H1 (cell line): ENCODE data around the gene FIZ1. TPM values are rescaled to one million over a fixed set of nuclear protein-coding genes. Genes with fewer than 3 reads are reported as not detected.
A peak's percentile ranks its signal among the peaks of the same experiment; 100 is the strongest.

Experiments used
- E2F6 ChIP-seq: IDR thresholded peaks from 2 replicates; pipeline ENCODE4 v1.6.1; 2012; ENCODE audit warnings: inconsistent platforms
- EP300 ChIP-seq, 2 experiments: IDR thresholded peaks; 1 replicate in 1 of 2; 2 replicates in 1 of 2; pipeline ENCODE4 v1.6.1; 2011 to 2012; ENCODE audit warnings: low read depth in 2 of 2, low read length in 2 of 2, mild to moderate bottlenecking in 2 of 2, borderline replicate concordance in 1 of 2, inconsistent platforms in 1 of 2, moderate library complexity in 1 of 2
- HDAC2 ChIP-seq, 2 experiments: fragments of 300-600 bp in 1 of 2; sonication (generic) in 1 of 2; IDR thresholded peaks; 2 replicates each; pipeline ENCODE4 v1.6.1; 2011 to 2012; ENCODE audit warnings: low read depth in 2 of 2, low read length in 2 of 2, mild to moderate bottlenecking in 2 of 2, moderate library complexity in 2 of 2, borderline replicate concordance in 1 of 2, inconsistent platforms in 1 of 2
- KDM4A ChIP-seq: IDR thresholded peaks from one replicate; pipeline ENCODE4 v1.7.1; 2012; ENCODE audit warnings: low read depth, mild to moderate bottlenecking, moderate library complexity, low read length, inconsistent platforms; ENCODE audit not compliant: severe bottlenecking
- NRF1 ChIP-seq: IDR thresholded peaks from 2 replicates; pipeline ENCODE4 v1.6.1; 2011; ENCODE audit warnings: mild to moderate bottlenecking, low read depth, low read length, improper control_type of control experiment
- PHF8 ChIP-seq: fragments of 200-600 bp; sonication (generic); conservative IDR thresholded peaks from 2 replicates; pipeline ENCODE4 v1.7.1; 2012; ENCODE audit warnings: low read depth, mild to moderate bottlenecking, inconsistent platforms, low read length, moderate library complexity
- POLR2AphosphoS5 ChIP-seq: IDR thresholded peaks from 2 replicates; pipeline ENCODE4 v1.6.1; 2011; ENCODE audit warnings: low read depth, low read length
- RFX5 ChIP-seq: IDR thresholded peaks from 2 replicates; pipeline ENCODE4 v1.6.1; 2011; ENCODE audit warnings: low read depth, low read length, improper control_type of control experiment, borderline replicate concordance
- RNF2 ChIP-seq: fragments of 200-900, 300-1000 bp; sonication (generic); IDR thresholded peaks from 2 replicates; pipeline ENCODE4 v1.7.1; 2016; ENCODE audit warnings: borderline replicate concordance, low read depth, mild to moderate bottlenecking, antibody characterized with exemption, low read length; ENCODE audit not compliant: poor library complexity, severe bottlenecking; ENCODE audit errors: missing control alignments
- SRF ChIP-seq: IDR thresholded peaks from 2 replicates; pipeline ENCODE4 v1.6.1; 2011; ENCODE audit warnings: mild to moderate bottlenecking, low read depth, low read length, moderate library complexity
- TCF12 ChIP-seq: IDR thresholded peaks from 2 replicates; pipeline ENCODE4 v1.6.1; 2011; ENCODE audit warnings: low read depth, mild to moderate bottlenecking, low read length
- YY1 ChIP-seq: IDR thresholded peaks from 2 replicates; pipeline ENCODE4 v1.6.1; 2011; ENCODE audit warnings: low read depth, mild to moderate bottlenecking, low read length
- polyA plus RNA-seq, 7 experiments: library from polyadenylated mRNA; depleted of rRNA in 3 of 7; stranded (reverse) in 5 of 7; unstranded in 2 of 7; fragments of >200 nt in 5 of 7; fragments of 200-250 nt in 2 of 7; gene quantifications; 1 replicate in 5 of 7; 2 replicates in 1 of 7; 4 replicates in 1 of 7; pipeline versions ENCODE4 v1.2.1 to v1.2.3, GENCODE V29; 2011 to 2013; ENCODE audit warnings: missing spikeins in 2 of 7, mixed read lengths in 2 of 7
- total RNA-seq: library from RNA; stranded (reverse); fragmentation: NEBNext Ultra II Directional; extraction: Animal tissue kit (Norgen Biotek cat#: 25700); gene quantifications from 2 replicates; pipeline ENCODE4 v1.2.1, GENCODE V29; 2021

The FIZ1 gene
- total and polyA plus RNA-seq, 2 of the 8 experiments (the other 6 are each of a cell fraction or from before 2014, with no cell fraction given): 9.1 to 18.5 TPM

- no peak for TF ChIP-seq RNF2
- TF ChIP-seq PHF8: peak; percentile 94
- TF ChIP-seq YY1: peak; percentile 98
- TF ChIP-seq TCF12: no peak
- TF ChIP-seq SRF: no peak
- TF ChIP-seq HDAC2 (IDR thresholded peaks at IDR 0.05; ENCODE audit: borderline replicate concordance in 1 of 2, low read depth in 2 of 2, low read length in 2 of 2): no peak
- peak; percentile 60 for TF ChIP-seq POLR2AphosphoS5
- TF ChIP-seq RFX5: no peak
- no peak for TF ChIP-seq EP300 (IDR thresholded peaks at IDR 0.05; ENCODE audit: borderline replicate concordance in 1 of 2, low read depth in 2 of 2, low read length in 2 of 2)
- TF ChIP-seq KDM4A: peak; percentile 43
- TF ChIP-seq NRF1: peak; percentile 67
- TF ChIP-seq E2F6: peak; percentile 73
These were observed 25.0 kb upstream of the FIZ1 start, which contains the start of gene ZNF784 (continued) for GRCh38 chr19:55624109-55625003.
